HG03103 (cell line): ENCODE measurements around the gene ZSCAN9.
A peak's percentile ranks its signal among the peaks of the same experiment; 100 is the strongest.

Experiments
- ATAC-seq: cut with Tn5 transposase; IDR thresholded peaks from one replicate; pipeline ENCODE4 v1.9.1; 2021; ENCODE audit warnings: low read depth; ENCODE audit not compliant: unreplicated experiment

ZSCAN9 gene

GRCh38 chr6:28266563-28266961 lies 41.5 kb downstream of the ZSCAN9 start:
- no peak for ATAC-seq

GRCh38 chr6:28266962-28267694 lies 42.1 kb downstream of the ZSCAN9 start, which contains the start of gene ZSCAN26:
TSS of gene ZSCAN26 (plus strand) at chr6:28267143. CDS start at chr6:28271920, 4,777 bp downstream.
- ATAC-seq = peak; percentile 86

- ATAC-seq = no peak
These were observed 42.6 kb downstream of the ZSCAN9 start for GRCh38 chr6:28267695-28268059.

GRCh38 chr6:28269492-28269891 lies 44.4 kb downstream of the ZSCAN9 start:
- no peak for ATAC-seq

GRCh38 chr6:28274888-28275287 lies 49.8 kb downstream of the ZSCAN9 start:
- no peak for ATAC-seq

- ATAC-seq = no peak
These were observed 52.7 kb downstream of the ZSCAN9 start for GRCh38 chr6:28277746-28278145.

- no peak for ATAC-seq
These were observed 55.7 kb downstream of the ZSCAN9 start for GRCh38 chr6:28280595-28281287.

- peak; percentile 78 for ATAC-seq
These were observed 56.4 kb downstream of the ZSCAN9 start, which contains the start of gene PGBD1 for GRCh38 chr6:28281288-28282064. TSS of gene PGBD1 (plus strand) at chr6:28281572. CDS start at chr6:28283814, 2,242 bp downstream.

GRCh38 chr6:28282926-28283325 lies 57.9 kb downstream of the ZSCAN9 start:
- ATAC-seq = no peak
